Stimulated activated naive CD8-positive, alpha-beta T cell treated with anti-CD3 and anti-CD28 coated beads, Interleukin-15, Interleukin-2, amounts not matched to agents 100 U/mL and 50 U/mL, for 24 hours (primary cell): Measurements from ENCODE around the gene VWA5A.
"Not testable (repeated sequence)": the region's sequence is repeated elsewhere in the genome, so short reads cannot be mapped to it uniquely, and the experiment has no call there.

ENCODE experiments used
- ATAC-seq: fragments of 150-1000 bp; cut with Tn5 transposase; one replicate; pipeline ENCODE4 v1.10.0; 2021
- DNase-seq: peaks from one replicate; pipeline ENCODE4 v3.0.0; 2021

VWA5A gene

GRCh38 chr11:124170315-124170714 is 55.1 kb downstream of the VWA5A start:
- not testable (repeated sequence) for ATAC-seq, DNase-seq

GRCh38 chr11:124170801-124171586 is 55.7 kb downstream of the VWA5A start:
- DNase-seq (no peak), ATAC-seq (no peak)

GRCh38 chr11:124172101-124172500 is 56.9 kb downstream of the VWA5A start:
- DNase-seq (no peak), ATAC-seq (no peak)

GRCh38 chr11:124172599-124172998 is 57.3 kb downstream of the VWA5A start:
- no peak for ATAC-seq
- DNase-seq: no peak

GRCh38 chr11:124174001-124174583 is 58.8 kb downstream of the VWA5A start:
- no peak for ATAC-seq
- DNase-seq: no peak

GRCh38 chr11:124176925-124177715 is 61.9 kb downstream of the VWA5A start:
- DNase-seq (no peak), ATAC-seq (no peak)

- ATAC-seq (no peak), DNase-seq (no peak)
Observed at GRCh38 chr11:124179310-124179709, 64.1 kb downstream of the VWA5A start.

GRCh38 chr11:124183068-124183467 is 67.8 kb downstream of the VWA5A start, which contains the start of gene OR10D3:
Gene OR10D3, plus strand, starts transcription at chr11:124183345. Its CDS starts 1,925 bp downstream, at chr11:124185270.
- no peak for DNase-seq
- ATAC-seq: no peak

- ATAC-seq: no peak
- DNase-seq: no peak
Observed at GRCh38 chr11:124190298-124191139, 75.3 kb downstream of the VWA5A start.

- ATAC-seq: no peak
Observed at GRCh38 chr11:124193221-124194010, 78.2 kb downstream of the VWA5A start.

GRCh38 chr11:124194293-124195188 is 79.3 kb downstream of the VWA5A start:
- DNase-seq (no peak), ATAC-seq (no peak)

More at GRCh38 chr11:124193221-124194010, 78.2 kb downstream of the VWA5A start:
- DNase-seq: no peak

- peak; percentile 52 for DNase-seq
Observed at GRCh38 chr11:124195189-124195734, 80.0 kb downstream of the VWA5A start.

More at GRCh38 chr11:124195189-124195734, 80.0 kb downstream of the VWA5A start:
- peak; percentile 77 for ATAC-seq
